Diencephalon (tissue), 1 donor: Measurements from ENCODE around the gene ATXN1L. TPM values are rescaled to one million over a fixed set of nuclear protein-coding genes. Genes with fewer than 3 reads are reported as not detected.

Experiments used
- total RNA-seq: library from RNA; depleted of rRNA; stranded (reverse); fragments of >200 nt; gene quantifications from one replicate; pipeline ENCODE4 v1.2.3, GENCODE V29; 2014

Gene ATXN1L, protein sequence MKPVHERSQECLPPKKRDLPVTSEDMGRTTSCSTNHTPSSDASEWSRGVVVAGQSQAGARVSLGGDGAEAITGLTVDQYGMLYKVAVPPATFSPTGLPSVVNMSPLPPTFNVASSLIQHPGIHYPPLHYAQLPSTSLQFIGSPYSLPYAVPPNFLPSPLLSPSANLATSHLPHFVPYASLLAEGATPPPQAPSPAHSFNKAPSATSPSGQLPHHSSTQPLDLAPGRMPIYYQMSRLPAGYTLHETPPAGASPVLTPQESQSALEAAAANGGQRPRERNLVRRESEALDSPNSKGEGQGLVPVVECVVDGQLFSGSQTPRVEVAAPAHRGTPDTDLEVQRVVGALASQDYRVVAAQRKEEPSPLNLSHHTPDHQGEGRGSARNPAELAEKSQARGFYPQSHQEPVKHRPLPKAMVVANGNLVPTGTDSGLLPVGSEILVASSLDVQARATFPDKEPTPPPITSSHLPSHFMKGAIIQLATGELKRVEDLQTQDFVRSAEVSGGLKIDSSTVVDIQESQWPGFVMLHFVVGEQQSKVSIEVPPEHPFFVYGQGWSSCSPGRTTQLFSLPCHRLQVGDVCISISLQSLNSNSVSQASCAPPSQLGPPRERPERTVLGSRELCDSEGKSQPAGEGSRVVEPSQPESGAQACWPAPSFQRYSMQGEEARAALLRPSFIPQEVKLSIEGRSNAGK
- 14.3 TPM for total RNA-seq

DNA sequence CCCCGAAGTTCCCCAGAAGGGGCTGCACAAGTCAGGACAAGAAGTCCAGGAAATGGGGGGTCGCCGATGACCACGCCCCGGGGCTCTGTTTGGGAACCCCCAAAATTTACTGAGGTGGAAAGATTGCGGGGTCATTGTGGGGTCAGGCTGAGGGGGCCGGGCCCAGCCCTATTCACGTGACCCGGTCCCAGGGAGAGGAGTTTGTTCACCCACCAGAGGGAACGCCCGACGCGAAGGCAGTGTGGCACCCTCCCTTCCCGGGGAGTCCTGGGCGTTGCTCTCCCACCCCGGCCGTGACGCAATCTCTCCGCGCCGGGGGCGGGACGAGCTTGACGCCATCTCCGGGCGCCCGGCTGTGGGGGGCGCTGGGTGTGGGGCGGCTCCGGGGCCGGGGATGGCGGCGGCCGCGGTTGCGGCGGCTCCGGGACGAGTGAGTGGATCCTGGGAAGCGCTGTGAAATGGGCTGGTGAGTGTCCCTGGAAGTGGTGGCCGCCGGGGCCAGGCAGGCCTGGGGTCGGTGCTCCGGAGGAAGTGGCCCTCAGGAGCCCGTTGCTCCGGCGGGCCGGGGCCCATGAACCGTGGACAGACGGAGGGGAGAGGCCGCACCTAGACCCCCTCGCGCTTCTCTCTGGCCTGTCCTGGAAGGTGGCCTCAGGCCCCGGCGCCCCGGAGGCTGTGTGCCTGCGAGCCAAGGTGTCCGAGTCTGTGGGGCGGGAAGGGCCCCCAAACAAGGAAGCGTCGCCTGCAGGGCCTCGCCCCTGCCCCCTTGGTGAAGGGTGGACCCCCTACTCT is at the start of gene ATXN1L:
ATXN1L (plus strand) TSS at position 338 of the 792 bp plus-strand sequence. CDS start 3,765 bp downstream, outside the sequence.

DNA sequence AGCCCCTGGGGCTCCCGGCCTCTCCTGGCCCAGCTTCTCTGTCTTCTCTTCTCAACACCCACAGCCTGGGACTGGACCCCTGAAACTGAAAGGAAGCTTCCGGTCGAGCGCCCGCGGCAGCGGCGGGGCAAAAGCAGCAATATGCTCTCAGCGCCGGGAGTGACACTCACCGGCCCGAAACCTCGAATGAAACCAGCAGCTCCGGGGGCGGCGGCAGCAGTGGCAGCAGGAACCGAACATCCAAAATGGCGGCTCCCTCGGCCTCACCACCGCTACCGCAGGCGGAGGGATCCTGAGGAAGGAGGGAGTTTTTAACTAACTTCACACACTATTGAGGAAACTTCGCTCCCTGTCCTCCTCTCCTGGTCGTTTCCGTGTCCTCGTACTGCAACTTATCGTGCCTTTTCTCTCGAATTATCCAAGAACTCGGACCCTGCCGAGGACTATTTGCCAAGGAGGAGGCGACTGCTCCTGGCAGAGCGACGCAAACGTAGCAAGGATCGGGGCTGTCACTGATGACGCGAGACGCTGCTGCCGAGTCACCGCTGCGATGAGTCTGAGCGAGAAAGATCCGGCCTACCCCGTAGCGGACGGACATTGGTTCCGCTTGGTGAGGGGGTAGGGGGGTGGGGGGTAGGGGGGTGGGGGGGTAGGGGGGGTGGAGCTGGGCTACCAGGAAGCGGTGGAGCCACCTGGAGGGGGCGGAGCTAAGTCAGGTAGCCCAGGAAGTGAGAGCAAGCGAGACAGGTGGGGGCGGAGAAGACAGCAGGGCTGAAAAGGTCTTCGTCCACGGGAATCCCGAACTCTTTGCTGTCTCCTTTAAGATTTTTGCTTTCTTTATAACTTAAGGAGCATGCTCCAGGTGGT is 37.0 kb upstream of the ATXN1L start, which contains the start of gene AP1G1:
AP1G1 (minus strand) TSS at position 242 of the 867 bp plus-strand sequence. CDS start 19,355 bp downstream, outside the sequence.

DNA sequence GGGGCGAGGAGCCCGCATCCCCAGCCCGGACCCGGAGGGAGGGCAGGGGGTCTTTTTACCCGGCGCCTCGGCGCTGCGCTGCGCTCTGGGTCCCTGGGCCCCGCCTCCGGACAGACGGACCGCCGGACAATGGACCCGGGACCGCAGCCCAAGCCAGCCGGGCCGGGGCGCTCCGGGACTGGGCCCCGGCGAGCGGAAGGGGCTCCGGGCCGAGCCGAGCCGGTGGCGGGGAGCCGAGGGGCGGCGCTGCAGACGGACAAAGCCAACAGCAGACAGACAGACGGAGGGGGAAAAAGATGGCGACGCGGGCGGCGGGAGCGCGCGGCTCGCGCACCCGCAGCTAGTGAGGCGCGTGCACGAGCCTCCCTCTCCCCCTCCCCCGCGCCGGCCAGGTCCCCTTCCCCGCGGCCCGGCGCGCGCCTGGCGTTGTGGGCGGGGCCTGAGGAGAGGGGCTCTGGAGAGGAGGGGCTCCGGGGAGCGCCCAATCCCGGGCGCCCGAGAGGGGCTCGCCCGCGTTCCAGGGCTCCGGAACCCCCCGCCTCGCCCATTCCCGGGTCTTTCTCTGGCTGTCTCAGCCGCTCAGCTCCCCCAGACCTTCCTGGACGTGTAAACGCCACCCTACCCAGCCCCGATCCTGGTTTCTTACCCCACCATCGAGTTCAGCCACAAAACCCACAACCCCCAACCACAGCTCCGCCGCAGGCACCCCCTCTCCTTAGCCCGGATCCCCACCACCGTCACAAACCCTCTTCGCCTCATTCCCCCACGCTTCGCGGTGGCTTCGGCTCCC is 38.3 kb downstream of the ATXN1L start, which contains the start of gene ZNF821:
ZNF821 (minus strand) TSS at position 334 of the 790 bp plus-strand sequence. CDS start 4,236 bp downstream, outside the sequence.

DNA sequence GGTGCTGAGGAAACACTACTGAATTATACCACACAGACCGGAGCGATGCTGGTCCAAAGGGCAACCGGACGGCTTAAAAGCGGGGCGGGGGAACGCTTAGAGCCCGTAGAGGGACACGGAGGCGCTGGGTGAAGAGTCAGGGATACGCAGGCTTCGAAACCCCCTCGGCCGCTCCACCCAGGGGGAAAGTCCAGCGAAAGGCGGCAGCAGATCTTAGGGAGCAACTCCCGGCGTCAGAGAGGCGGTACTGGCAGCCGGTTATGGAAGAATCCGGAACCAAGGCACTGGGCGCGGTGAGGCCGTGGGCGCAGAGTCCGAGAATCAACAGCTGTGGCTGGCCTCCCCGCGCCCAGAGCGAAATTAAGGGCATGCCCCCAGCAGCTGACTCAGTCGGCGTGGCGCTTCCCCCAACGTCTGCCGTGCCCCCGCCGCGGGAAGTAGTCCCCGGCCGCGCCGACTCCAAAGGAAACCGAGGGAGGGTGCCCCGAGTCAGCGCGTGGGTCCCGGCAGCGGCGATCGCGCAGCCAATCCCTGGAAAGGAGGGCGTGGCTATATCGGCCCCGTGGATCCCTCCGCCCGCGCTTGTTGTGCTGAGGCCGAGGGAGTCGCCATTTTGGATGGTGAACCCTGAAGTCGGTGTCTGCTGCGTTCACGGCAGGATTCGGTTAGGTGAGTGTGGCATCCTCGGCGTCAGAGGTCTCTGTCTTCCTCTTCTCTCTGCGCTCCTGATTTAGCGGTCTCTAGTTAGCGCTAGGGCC is 49.3 kb downstream of the ATXN1L start, which contains the start of gene IST1:
IST1 (plus strand) TSS at position 611 of the 758 bp plus-strand sequence. CDS start 20,110 bp downstream, outside the sequence.

Other genes starting within 250 kb of the ATXN1L start
- 0.69 TPM for gene MARVELD3, start 219.8 kb upstream of the ATXN1L start, total RNA-seq
- 28.4 TPM for gene PHLPP2, start 121.3 kb upstream of the ATXN1L start, total RNA-seq
- gene AP1G1, start 37.1 kb upstream of the ATXN1L start, total RNA-seq, result 111 TPM
- 30.4 TPM for gene ZNF821, start 38.2 kb downstream of the ATXN1L start, total RNA-seq
- gene IST1, start 49.6 kb downstream of the ATXN1L start, total RNA-seq, result 107 TPM
- gene PKD1L3, start 154.4 kb downstream of the ATXN1L start, total RNA-seq, result under 0.01 TPM
- gene DHODH, start 162.8 kb downstream of the ATXN1L start, total RNA-seq, result 3.9 TPM
- gene HP, start 208.5 kb downstream of the ATXN1L start, total RNA-seq, result 0.23 TPM
- 3.7 TPM for gene HPR, start 217.2 kb downstream of the ATXN1L start, total RNA-seq
- 11.3 TPM for gene TXNL4B, start 247.6 kb downstream of the ATXN1L start, total RNA-seq
- 45.4 TPM for gene DHX38, start 247.9 kb downstream of the ATXN1L start, total RNA-seq